SK-N-SH (cell line): Measurements from ENCODE around the gene SMYD3. TPM values are rescaled to one million over a fixed set of nuclear protein-coding genes. Genes with fewer than 3 reads are reported as not detected.

Experiments used
- CTCF ChIA-PET: fragments of 300-600, 350-600 bp; formaldehyde crosslinking; extraction: SDS; loops from one replicate; lab custom pipeline; 2021; lab: Yijun Ruan, JAX
- POLR2A ChIA-PET: fragments of 350-600 bp; sonication (Branson Sonifier 250); formaldehyde crosslinking; extraction: SDS; loops from one replicate; lab custom pipeline; 2020; ENCODE audit warnings: antibody characterized with exemption, inconsistent platforms; lab: Yijun Ruan, JAX
- DNase-seq: peaks from one replicate; pipeline ENCODE4 v3.0.0; 2012
- H2AFZ ChIP-seq: fragments of 200-600 bp; sonication (generic); 2 replicates; pipeline ENCODE4 v1.8.1; 2016; ENCODE audit warnings: antibody characterized with exemption, mild to moderate bottlenecking, low read depth
- H3F3A ChIP-seq: fragments of 200-600 bp; sonication (generic); replicated peaks from 2 replicates; pipeline ENCODE3; 2016; ENCODE audit warnings: antibody characterized with exemption, mild to moderate bottlenecking; ENCODE audit not compliant: insufficient read depth
- H3K27ac ChIP-seq, 2 experiments: fragments of 200-500 bp in 1 of 2; fragments of 200-600 bp in 1 of 2; sonication (Bioruptor generic) in 1 of 2; sonication (generic), shearing (Covaris generic) in 1 of 2; 2 replicates each; pipeline versions ENCODE4 v1.5.1 to v1.6.1; 2014 to 2016; ENCODE audit warnings: low read depth in 2 of 2, inconsistent platforms in 1 of 2, low read length in 1 of 2, mild to moderate bottlenecking in 1 of 2, mixed read lengths in 1 of 2
- H3K27me3 ChIP-seq: fragments of 200-600 bp; sonication (generic), shearing (Covaris generic); 2 replicates; pipeline ENCODE4 v1.6.1; 2016; ENCODE audit warnings: mixed run types; ENCODE audit not compliant: insufficient read depth
- H3K36me3 ChIP-seq, 2 experiments: fragments of 200-500 bp in 1 of 2; fragments of 200-600 bp in 1 of 2; sonication (Bioruptor generic) in 1 of 2; sonication (generic) in 1 of 2; replicated peaks in 1 of 2; 2 replicates each; pipeline versions ENCODE3 to v1.5.1; 2014 to 2016; ENCODE audit warnings: low read length in 1 of 2, mild to moderate bottlenecking in 1 of 2; ENCODE audit not compliant: insufficient read depth in 2 of 2, control insufficient read depth in 1 of 2
- H3K4me1 ChIP-seq, 2 experiments: fragments of 200-500 bp in 1 of 2; fragments of 200-600 bp in 1 of 2; sonication (Bioruptor generic) in 1 of 2; sonication (generic), shearing (Covaris generic) in 1 of 2; 2 replicates each; pipeline versions ENCODE4 v1.5.1 to v1.6.1; 2014 to 2016; ENCODE audit warnings: low read depth in 1 of 2, low read length in 1 of 2, mixed run types in 1 of 2; ENCODE audit not compliant: insufficient read depth in 2 of 2, control insufficient read depth in 1 of 2
- H3K4me2 ChIP-seq: fragments of 200-600 bp; sonication (generic), shearing (Covaris generic); 2 replicates; pipeline ENCODE4 v1.6.1; 2017; ENCODE audit warnings: mixed run types
- H3K4me3 ChIP-seq, 2 experiments: fragments of 200-500 bp in 1 of 2; fragments of 200-600 bp in 1 of 2; sonication (Bioruptor generic) in 1 of 2; sonication (generic), shearing (Covaris generic) in 1 of 2; 2 replicates each; pipeline versions ENCODE4 v1.5.1 to v1.8.1; 2014 to 2016; ENCODE audit warnings: low read depth in 2 of 2, inconsistent platforms in 1 of 2, low read length in 1 of 2, mild to moderate bottlenecking in 1 of 2, mixed read lengths in 1 of 2, moderate library complexity in 1 of 2
- H3K79me2 ChIP-seq: fragments of 200-600 bp; sonication (generic); 2 replicates; pipeline ENCODE4 v1.8.1; 2017; ENCODE audit warnings: mild to moderate bottlenecking; ENCODE audit not compliant: insufficient read depth
- H3K9ac ChIP-seq: fragments of 200-600 bp; sonication (generic); 2 replicates; pipeline ENCODE4 v1.6.1; 2017; ENCODE audit warnings: mixed run types
- H3K9me2 ChIP-seq: fragments of 200-600 bp; sonication (generic); 2 replicates; pipeline ENCODE4 v1.6.1; 2017; ENCODE audit warnings: mixed run types
- H3K9me3 ChIP-seq: fragments of 200-600 bp; sonication (generic); 2 replicates; pipeline ENCODE4 v1.6.1; 2017; ENCODE audit warnings: mixed run types, mild to moderate bottlenecking, moderate library complexity
- H4K20me1 ChIP-seq: fragments of 200-600 bp; sonication (generic); 2 replicates; pipeline ENCODE4 v1.6.1; 2017; ENCODE audit warnings: mild to moderate bottlenecking, mixed run types; ENCODE audit not compliant: insufficient read depth
- CHD2 ChIP-seq: fragments of 150-350 bp; IDR thresholded peaks from 2 replicates; pipeline ENCODE4 v1.6.1; 2018; ENCODE audit warnings: low read length; ENCODE audit not compliant: partially characterized antibody
- ELF1 ChIP-seq: IDR thresholded peaks from 2 replicates; pipeline ENCODE4 v1.4.0; 2012
- EP300 ChIP-seq, 2 experiments: IDR thresholded peaks; 2 replicates each; pipeline versions ENCODE4 v1.4.0 to v1.6.1; 2012; ENCODE audit warnings: borderline replicate concordance in 1 of 2, low read depth in 1 of 2, low read length in 1 of 2
- FOSL2 ChIP-seq: IDR thresholded peaks from 2 replicates; pipeline ENCODE4 v1.4.0; 2012; ENCODE audit warnings: low read depth, mild to moderate bottlenecking, moderate library complexity, borderline replicate concordance
- FOXJ3 ChIP-seq: sonication (generic); formaldehyde crosslinking; IDR thresholded peaks from 2 replicates; pipeline ENCODE4 v1.5.1; 2020; ENCODE audit warnings: mild to moderate bottlenecking, missing genetic modification reagents
- FOXM1 ChIP-seq: IDR thresholded peaks from 2 replicates; pipeline ENCODE4 v1.4.0; 2012; ENCODE audit warnings: low read depth, mild to moderate bottlenecking
- GABPA ChIP-seq: IDR thresholded peaks from 2 replicates; pipeline ENCODE4 v1.4.0; 2012; ENCODE audit warnings: low read depth, mild to moderate bottlenecking
- GATA2 ChIP-seq: sonication (generic); formaldehyde crosslinking; IDR thresholded peaks from 2 replicates; pipeline ENCODE4 v1.5.0; 2020; ENCODE audit warnings: mild to moderate bottlenecking, missing genetic modification reagents
- JUND ChIP-seq: IDR thresholded peaks from 2 replicates; pipeline ENCODE4 v1.4.0; 2012
- MAX ChIP-seq: IDR thresholded peaks from 2 replicates; pipeline ENCODE4 v1.4.0; 2012; ENCODE audit warnings: low read depth
- MXI1 ChIP-seq: IDR thresholded peaks from 2 replicates; pipeline ENCODE4 v1.6.1; 2012; ENCODE audit warnings: mild to moderate bottlenecking, low read depth, low read length, improper control_type of control experiment
- NFIC ChIP-seq: IDR thresholded peaks from 2 replicates; pipeline ENCODE4 v1.4.0; 2012; ENCODE audit warnings: borderline replicate concordance
- NRF1 ChIP-seq: IDR thresholded peaks from 2 replicates; pipeline ENCODE4 v1.6.1; 2012; ENCODE audit warnings: low read depth, mild to moderate bottlenecking, low read length
- PBX3 ChIP-seq: IDR thresholded peaks from 2 replicates; pipeline ENCODE4; 2012
- POLR2AphosphoS5 ChIP-seq: IDR thresholded peaks from 2 replicates; pipeline ENCODE4 v1.6.1; 2012; ENCODE audit warnings: low read depth, low read length
- RAD21 ChIP-seq: IDR thresholded peaks from 2 replicates; pipeline ENCODE4 v1.6.1; 2012; ENCODE audit warnings: mild to moderate bottlenecking, low read length
- RCOR1 ChIP-seq: fragments of 150-350 bp; IDR thresholded peaks from 2 replicates; pipeline ENCODE4 v1.6.1; 2017; ENCODE audit warnings: antibody characterized with exemption, low read length
- REST ChIP-seq: IDR thresholded peaks from 2 replicates; pipeline ENCODE4 v1.6.1; 2012; ENCODE audit warnings: mild to moderate bottlenecking, low read depth, low read length, moderate library complexity
- RFX5 ChIP-seq: IDR thresholded peaks from 2 replicates; pipeline ENCODE4 v1.6.1; 2012; ENCODE audit warnings: mild to moderate bottlenecking, improper control_type of control experiment, low read length
- RXRA ChIP-seq: IDR thresholded peaks from 2 replicates; pipeline ENCODE4 v1.4.0; 2012; ENCODE audit warnings: low read depth, mild to moderate bottlenecking, borderline replicate concordance
- SIN3A ChIP-seq: IDR thresholded peaks from 2 replicates; pipeline ENCODE4 v1.6.1; 2012; ENCODE audit warnings: low read depth, mild to moderate bottlenecking, low read length, moderate library complexity, borderline replicate concordance
- SMC3 ChIP-seq: IDR thresholded peaks from 2 replicates; pipeline ENCODE4 v1.6.1; 2012; ENCODE audit warnings: low read depth, low read length, improper control_type of control experiment
- TAF1 ChIP-seq: IDR thresholded peaks from 2 replicates; pipeline ENCODE4 v1.6.1; 2012; ENCODE audit warnings: low read depth, mild to moderate bottlenecking, low read length, moderate library complexity, borderline replicate concordance
- TCF12 ChIP-seq: IDR thresholded peaks from 2 replicates; pipeline ENCODE4 v1.4.0; 2012
- TEAD4 ChIP-seq: IDR thresholded peaks from 2 replicates; pipeline ENCODE4 v1.4.0; 2012; ENCODE audit warnings: mild to moderate bottlenecking, borderline replicate concordance; ENCODE audit not compliant: insufficient read depth
- USF1 ChIP-seq: IDR thresholded peaks from 2 replicates; pipeline ENCODE4 v1.4.0; 2012; ENCODE audit warnings: low read depth, borderline replicate concordance
- USF2 ChIP-seq: fragments of 150-350 bp; IDR thresholded peaks from 2 replicates; pipeline ENCODE4 v1.6.1; 2017; ENCODE audit warnings: antibody characterized with exemption, low read length, low read depth, borderline replicate concordance
- YY1 ChIP-seq: IDR thresholded peaks from 2 replicates; pipeline ENCODE4 v1.4.0; 2012; ENCODE audit warnings: low read depth, mild to moderate bottlenecking
- WGBS: methylation state at CpG from one replicate; pipeline ENCODE4 v1.1.6; 2017; ENCODE audit warnings: low lambda C conversion rate; 5-methylcytosine and 5-hydroxymethylcytosine counted together
- polyA plus RNA-seq, 3 experiments: library from polyadenylated mRNA; depleted of rRNA; stranded (reverse); fragments of >200 nt; gene quantifications; 2 replicates each; pipeline ENCODE4 v1.2.3, GENCODE V29; 2012

SMYD3 gene
- polyA plus RNA-seq, 1 of the 3 experiments (the other 2 are of a cell fraction), result 31.4 TPM

GRCh38 chr1:245995474-245995873 lies 511.6 kb downstream of the SMYD3 start:
- no peaks in the 10 kb centered on the region for H3K27me3 ChIP-seq
- ChIA-PET CTCF (interaction anchor here (0.6 to 1.0 kb wide), 3 partner anchors 483 to 839 kb away, joined by 3 to 7 read pairs (median 3); no protein-coding TSS in a partner anchor), POLR2A (interaction anchor here (0.7 kb wide), 1 partner anchor 783 kb away, joined by 3 read pairs; no protein-coding TSS in a partner anchor)
- H3K36me3 ChIP-seq, result no peaks in the 10 kb centered on the region
- WGBS, result 100% methylated on average over 1 of the region's 1 CpG
- H3K4me3 ChIP-seq, result no peak overlapping the region
- peak overlapping the region in 1 of 2 experiments; percentile 99; a peak in 2 of 4 replicates for H3K27ac ChIP-seq
- peaks cover 3% of the 10 kb centered on the region for H3F3A ChIP-seq
- no peaks in the 10 kb centered on the region for H3K9me3 ChIP-seq
- H2AFZ ChIP-seq, result no peak overlapping the region
- H3K4me1 ChIP-seq, result peaks cover 0 to 43% of the 10 kb centered on the region in 2 experiments; a peak in 2 of 4 replicates
- no peaks in the 10 kb centered on the region for H3K9me2 ChIP-seq
- no peaks in the 10 kb centered on the region for H4K20me1 ChIP-seq
- DNase-seq, result peak; percentile 84
- H3K9ac ChIP-seq, result no peak overlapping the region
- H3K4me2 ChIP-seq, result no peak overlapping the region
- no peaks in the 10 kb centered on the region for H3K79me2 ChIP-seq
- TF ChIP-seq YY1 (no peak), POLR2AphosphoS5 (no peak), RXRA (no peak), FOSL2 (no peak), REST (no peak), RAD21 (peak; percentile 51), PBX3 (no peak), FOXM1 (no peak), SIN3A (no peak), GATA2 (CRISPR knock-in tag) (peak; percentile 87), USF2 (no peak), CHD2 (peak; percentile 90), NRF1 (no peak), ELF1 (no peak), MAX (no peak), SMC3 (peak; percentile 30; the same call in 1 of the 2 replicates), RFX5 (no peak), TEAD4 (no peak), RCOR1 (peak; percentile 64; the same call in 1 of the 2 replicates), JUND (no peak), USF1 (no peak), MXI1 (peak; percentile 72; the same call in 1 of the 2 replicates), NFIC (no peak), EP300 (IDR thresholded peaks at IDR 0.05; ENCODE audit: borderline replicate concordance in 1 of 2, low read depth in 1 of 2, low read length in 1 of 2) (peak in 1 of 2 experiments; percentile 94; a peak in 2 of 4 replicates), GABPA (no peak), TCF12 (no peak), FOXJ3 (CRISPR knock-in tag) (peak; percentile 89), TAF1 (no peak)
